ENCODE measurements around the gene PPP1R14C.

Gene PPP1R14C

GRCh38 chr6:150273457-150274309 lies 130.8 kb downstream of the PPP1R14C start:
- DNase-seq = no peak

- no peak for DNase-seq
These were observed 132.6 kb downstream of the PPP1R14C start for GRCh38 chr6:150275489-150275888.

- DNase-seq = no peak
These were observed 133.5 kb downstream of the PPP1R14C start for GRCh38 chr6:150276168-150276936.

GRCh38 chr6:150276937-150277742 lies 134.3 kb downstream of the PPP1R14C start:
- DNase-seq = no peak

GRCh38 chr6:150279533-150279932 lies 136.7 kb downstream of the PPP1R14C start:
- DNase-seq = no peak

GRCh38 chr6:150280703-150281102 lies 137.9 kb downstream of the PPP1R14C start:
- DNase-seq = no peak

- DNase-seq = no peak
These were observed 138.9 kb downstream of the PPP1R14C start for GRCh38 chr6:150281767-150282166.

GRCh38 chr6:150282806-150283205 lies 140.0 kb downstream of the PPP1R14C start:
- no peak for DNase-seq

- DNase-seq = no peak
These were observed 143.6 kb downstream of the PPP1R14C start for GRCh38 chr6:150286460-150286859.

GRCh38 chr6:150286912-150287311 lies 144.1 kb downstream of the PPP1R14C start:
- DNase-seq = no peak

- no peak for DNase-seq
These were observed 145.6 kb downstream of the PPP1R14C start for GRCh38 chr6:150288456-150288855.

GRCh38 chr6:150289454-150290071 lies 146.7 kb downstream of the PPP1R14C start:
- DNase-seq = no peak

- no peak for DNase-seq
These were observed 147.6 kb downstream of the PPP1R14C start for GRCh38 chr6:150290429-150290828.

GRCh38 chr6:150291968-150292710 lies 149.3 kb downstream of the PPP1R14C start:
- no peak for DNase-seq

GRCh38 chr6:150293019-150293418 lies 150.2 kb downstream of the PPP1R14C start:
- DNase-seq = no peak

- no peak for DNase-seq
These were observed 150.8 kb downstream of the PPP1R14C start for GRCh38 chr6:150293423-150294173.

GRCh38 chr6:150296890-150297289 lies 154.0 kb downstream of the PPP1R14C start:
- no peak for DNase-seq

GRCh38 chr6:150297327-150298029 lies 154.6 kb downstream of the PPP1R14C start:
- no peak for DNase-seq

- no peak for DNase-seq
These were observed 155.2 kb downstream of the PPP1R14C start for GRCh38 chr6:150298030-150298380.

GRCh38 chr6:150298676-150299075 lies 155.8 kb downstream of the PPP1R14C start:
- no peak for DNase-seq

All from activated naive CD4-positive, alpha-beta T cell treated with Interleukin-2 at 50 U/mL for 16 hours (primary cell).